H1 (cell line): ENCODE measurements around the gene PRSS36. TPM values are rescaled to one million over a fixed set of nuclear protein-coding genes. Genes with fewer than 3 reads are reported as not detected.

ENCODE experiments used
- CTCF ChIA-PET: fragments of 300-600 bp; sonication (Branson Sonifier 250); formaldehyde crosslinking; loops from one replicate; lab custom pipeline; 2021; ENCODE audit not compliant: partially characterized antibody; lab: Charles Lee
- POLR2A ChIA-PET: fragments of 300-600 bp; sonication (Branson Sonifier 250); formaldehyde crosslinking; loops from one replicate; lab custom pipeline; 2021; ENCODE audit warnings: inconsistent platforms; ENCODE audit not compliant: partially characterized antibody; lab: Charles Lee
- DNase-seq, 2 experiments: peaks; one replicate each; pipeline versions ENCODE4 v3.0.0 to v3.0.0-alpha.2; 2010 to 2022; ENCODE audit warnings: low spot score in 2 of 2, low read depth in 1 of 2, mixed read lengths in 1 of 2
- FAIRE-seq: peaks from 2 replicates; lab custom pipeline; 2011; peaks lifted over from hg19 to GRCh38; lab: Jason Lieb, UNC
- H2AFZ ChIP-seq: 2 replicates; pipeline ENCODE4 v1.8.1; 2012; ENCODE audit warnings: low read length, inconsistent platforms
- H2AK5ac ChIP-seq: 2 replicates; pipeline ENCODE4 v1.6.1; 2013; ENCODE audit warnings: low read depth, low read length
- H2BK120ac ChIP-seq: replicated peaks from 2 replicates; pipeline ENCODE3; 2013; ENCODE audit warnings: low read depth, low read length, inconsistent platforms
- H2BK12ac ChIP-seq: 2 replicates; pipeline ENCODE4 v1.6.1; 2013; ENCODE audit warnings: low read depth, low read length
- H2BK15ac ChIP-seq: 2 replicates; pipeline ENCODE4 v1.6.1; 2013; ENCODE audit warnings: low read length
- H2BK20ac ChIP-seq: 2 replicates; pipeline ENCODE4 v1.6.1; 2013; ENCODE audit warnings: low read length
- H2BK5ac ChIP-seq: 2 replicates; pipeline ENCODE4 v1.6.1; 2013; ENCODE audit warnings: low read depth, low read length
- H3K14ac ChIP-seq: 2 replicates; pipeline ENCODE4 v1.6.1; 2013; ENCODE audit warnings: inconsistent platforms; ENCODE audit not compliant: insufficient read length
- H3K18ac ChIP-seq: 2 replicates; pipeline ENCODE4 v1.6.1; 2013; ENCODE audit warnings: low read length; ENCODE audit errors: extremely low read depth
- H3K23ac ChIP-seq: 2 replicates; pipeline ENCODE4 v1.6.1; 2013; ENCODE audit warnings: inconsistent platforms; ENCODE audit not compliant: insufficient read length
- H3K23me2 ChIP-seq: 2 replicates; pipeline ENCODE4 v1.6.1; 2013; ENCODE audit warnings: low read depth, low read length
- H3K27ac ChIP-seq: 2 replicates; pipeline ENCODE4 v1.6.1; 2011; ENCODE audit warnings: low read depth, low read length, inconsistent platforms
- H3K27me3 ChIP-seq, 4 experiments: replicated peaks in 1 of 4; 1 replicate in 1 of 4; 2 replicates in 3 of 4; pipeline versions ENCODE4 v1.6.1 to v1.8.1; 2011 to 2013; ENCODE audit warnings: low read length in 3 of 4, mild to moderate bottlenecking in 3 of 4, inconsistent platforms in 2 of 4, mixed read lengths in 2 of 4, moderate library complexity in 1 of 4; ENCODE audit not compliant: control insufficient read depth in 3 of 4, insufficient read depth in 3 of 4; ENCODE audit errors: extremely low read depth in 1 of 4
- H3K36me3 ChIP-seq, 4 experiments: 2 replicates each; pipeline versions ENCODE4 v1.6.1 to v1.8.1; 2011 to 2013; ENCODE audit warnings: mild to moderate bottlenecking in 4 of 4, low read length in 3 of 4, moderate library complexity in 2 of 4, control low read depth in 1 of 4, inconsistent platforms in 1 of 4; ENCODE audit not compliant: insufficient read depth in 4 of 4, control insufficient read depth in 2 of 4
- H3K4ac ChIP-seq: replicated peaks from 2 replicates; pipeline ENCODE3; 2013; ENCODE audit warnings: low read length, low read depth, mixed read lengths, inconsistent platforms; ENCODE audit not compliant: insufficient read length
- H3K4me1 ChIP-seq, 4 experiments: replicated peaks in 1 of 4; 1 replicate in 1 of 4; 2 replicates in 3 of 4; pipeline versions ENCODE4 v1.6.1 to v1.8.1; 2011 to 2013; ENCODE audit warnings: low read length in 3 of 4, inconsistent platforms in 2 of 4, mixed read lengths in 1 of 4; ENCODE audit not compliant: insufficient read depth in 4 of 4, control insufficient read depth in 3 of 4
- H3K4me2 ChIP-seq, 2 experiments: 2 replicates each; pipeline versions ENCODE4 v1.6.1 to v1.8.1; 2011 to 2013; ENCODE audit warnings: low read depth in 2 of 2, low read length in 2 of 2, control low read depth in 1 of 2, inconsistent platforms in 1 of 2, mild to moderate bottlenecking in 1 of 2; ENCODE audit not compliant: insufficient read depth in 1 of 2
- H3K4me3 ChIP-seq, 4 experiments: fragments of 200-600, 300-600 bp in 1 of 4; sonication (generic), shearing (Covaris generic), sonication (Bioruptor Twin) in 1 of 4; 2 replicates each; pipeline versions ENCODE4 v1.5.1 to v1.8.1; 2011 to 2016; ENCODE audit warnings: low read length in 4 of 4, low read depth in 3 of 4, control low read depth in 2 of 4, inconsistent platforms in 2 of 4, mild to moderate bottlenecking in 2 of 4, mixed read lengths in 1 of 4, moderate library complexity in 1 of 4; ENCODE audit not compliant: insufficient read depth in 2 of 4; ENCODE audit errors: extremely low read depth in 1 of 4
- H3K56ac ChIP-seq: replicated peaks from 2 replicates; pipeline ENCODE3; 2013; ENCODE audit warnings: low read depth, mild to moderate bottlenecking, mixed read lengths, low read length, inconsistent platforms; ENCODE audit not compliant: insufficient read length
- H3K79me1 ChIP-seq: 2 replicates; pipeline ENCODE4 v1.6.1; 2013; ENCODE audit warnings: low read depth, low read length, control low read depth
- H3K79me2 ChIP-seq, 2 experiments: 2 replicates each; pipeline versions ENCODE4 v1.6.1 to v1.8.1; 2012 to 2013; ENCODE audit warnings: low read length in 2 of 2, mild to moderate bottlenecking in 2 of 2, inconsistent platforms in 1 of 2; ENCODE audit not compliant: insufficient read depth in 2 of 2, control insufficient read depth in 1 of 2
- H3K9ac ChIP-seq, 4 experiments: replicated peaks in 1 of 4; 1 replicate in 1 of 4; 2 replicates in 3 of 4; pipeline versions ENCODE4 v1.6.1 to v1.8.1; 2011 to 2013; ENCODE audit warnings: low read depth in 3 of 4, low read length in 3 of 4, control low read depth in 2 of 4, mild to moderate bottlenecking in 2 of 4, moderate library complexity in 2 of 4, inconsistent platforms in 1 of 4; ENCODE audit errors: extremely low read depth in 1 of 4
- H3K9me3 ChIP-seq, 2 experiments: 2 replicates each; pipeline versions ENCODE4 v1.6.1 to v1.8.1; 2012 to 2013; ENCODE audit warnings: mild to moderate bottlenecking in 2 of 2, moderate library complexity in 2 of 2, control low read depth in 1 of 2, inconsistent platforms in 1 of 2, low read depth in 1 of 2, low read length in 1 of 2, mixed read lengths in 1 of 2; ENCODE audit not compliant: insufficient read depth in 2 of 2
- H4K20me1 ChIP-seq, 2 experiments: replicated peaks in 1 of 2; 2 replicates each; pipeline versions ENCODE3 to v1.8.1; 2011 to 2013; ENCODE audit warnings: inconsistent platforms in 2 of 2, low read length in 2 of 2, mild to moderate bottlenecking in 1 of 2; ENCODE audit not compliant: insufficient read depth in 2 of 2, control insufficient read depth in 1 of 2
- H4K5ac ChIP-seq: 2 replicates; pipeline ENCODE4 v1.6.1; 2013; ENCODE audit warnings: low read length, low read depth, mixed read lengths, inconsistent platforms; ENCODE audit not compliant: insufficient read length
- H4K8ac ChIP-seq: 2 replicates; pipeline ENCODE4 v1.8.0; 2013; ENCODE audit warnings: mild to moderate bottlenecking, moderate library complexity, low read length, inconsistent platforms; ENCODE audit not compliant: insufficient read depth; ENCODE audit errors: extremely low read depth
- H4K91ac ChIP-seq: replicated peaks from 2 replicates; pipeline ENCODE3; 2013; ENCODE audit warnings: low read length, mixed read lengths, inconsistent platforms; ENCODE audit not compliant: insufficient read length
- CTBP2 ChIP-seq: IDR thresholded peaks from 2 replicates; pipeline ENCODE4 v1.7.0; 2011; ENCODE audit warnings: borderline replicate concordance, mild to moderate bottlenecking, moderate library complexity, mixed read lengths, low read length; ENCODE audit not compliant: insufficient read depth, insufficient read length
- FOSL1 ChIP-seq: IDR thresholded peaks from 2 replicates; pipeline ENCODE4 v1.6.1; 2011; ENCODE audit warnings: mild to moderate bottlenecking, low read depth, low read length, moderate library complexity; ENCODE audit not compliant: insufficient read depth
- JUN ChIP-seq: IDR thresholded peaks from 2 replicates; pipeline ENCODE4 v1.6.1; 2011; ENCODE audit warnings: low read depth, mild to moderate bottlenecking, improper control_type of control experiment, low read length
- KDM1A ChIP-seq: fragments of 200-600, 300-600 bp; sonication (generic); IDR thresholded peaks from 2 replicates; pipeline ENCODE4 v1.7.1; 2016; ENCODE audit warnings: mild to moderate bottlenecking, low read length, borderline replicate concordance
- RFX5 ChIP-seq: IDR thresholded peaks from 2 replicates; pipeline ENCODE4 v1.6.1; 2011; ENCODE audit warnings: low read depth, low read length, improper control_type of control experiment, borderline replicate concordance
- RNF2 ChIP-seq: fragments of 200-900, 300-1000 bp; sonication (generic); IDR thresholded peaks from 2 replicates; pipeline ENCODE4 v1.7.1; 2016; ENCODE audit warnings: borderline replicate concordance, low read depth, mild to moderate bottlenecking, antibody characterized with exemption, low read length; ENCODE audit not compliant: poor library complexity, severe bottlenecking; ENCODE audit errors: missing control alignments
- SAP30 ChIP-seq: fragments of 300-600 bp; sonication (generic); IDR thresholded peaks from 2 replicates; pipeline ENCODE4 v1.7.1; 2012; ENCODE audit warnings: low read length, moderate library complexity, mild to moderate bottlenecking, inconsistent platforms; ENCODE audit not compliant: insufficient read depth, insufficient replicate concordance
- ZNF274 ChIP-seq: IDR thresholded peaks from 2 replicates; pipeline ENCODE4 v1.7.0; 2012; ENCODE audit warnings: low read length, borderline replicate concordance; ENCODE audit errors: extremely low read depth
- WGBS, 2 experiments: shearing (Covaris generic) in 1 of 2; methylation state at CpG; one replicate each; pipeline versions ENCODE4 v1.1.6 to v1.1.7; 2013 to 2015; ENCODE audit warnings: low lambda C conversion rate in 2 of 2, mixed read lengths in 2 of 2, inconsistent platforms in 1 of 2, low coverage in 1 of 2, missing lambda C conversion rate in 1 of 2; ENCODE audit not compliant: insufficient replicate concordance in 2 of 2, insufficient coverage in 1 of 2, insufficient read length in 1 of 2; ENCODE audit errors: extremely low coverage in 1 of 2, missing lambda C conversion rate in 1 of 2; 5-methylcytosine and 5-hydroxymethylcytosine counted together
- polyA plus RNA-seq, 7 experiments: library from polyadenylated mRNA; depleted of rRNA in 3 of 7; stranded (reverse) in 5 of 7; unstranded in 2 of 7; fragments of >200 nt in 5 of 7; fragments of 200-250 nt in 2 of 7; gene quantifications; 1 replicate in 5 of 7; 2 replicates in 1 of 7; 4 replicates in 1 of 7; pipeline versions ENCODE4 v1.2.1 to v1.2.3, GENCODE V29; 2011 to 2013; ENCODE audit warnings: missing spikeins in 2 of 7, mixed read lengths in 2 of 7
- total RNA-seq: library from RNA; stranded (reverse); fragmentation: NEBNext Ultra II Directional; extraction: Animal tissue kit (Norgen Biotek cat#: 25700); gene quantifications from 2 replicates; pipeline ENCODE4 v1.2.1, GENCODE V29; 2021

PRSS36 gene
- total and polyA plus RNA-seq, 2 of the 8 experiments (the other 6 are each of a cell fraction or from before 2014, with no cell fraction given), result 1.3 to 1.9 TPM

GRCh38 chr16:31138621-31139578, 11.0 kb downstream of the PRSS36 start:
- Histone ChIP-seq H3K4ac (no peak overlapping the region), H2BK5ac (peak overlapping the region; percentile 71; the same call in 1 of the 2 replicates), H3K9me3 (no peaks in the 10 kb centered on the region), H3K23me2 (peaks cover 20% of the 10 kb centered on the region), H3K4me2 (peak overlapping the region; percentile 4 to 37; a peak in 3 of 4 replicates), H3K9ac (no peak overlapping the region), H4K20me1 (peaks cover under 1 to 4% of the 10 kb centered on the region in 2 experiments), H3K27ac (0 out of 2 replicates have a peak overlapping the region, but pooled peaks have one; percentile 31), H3K4me1 (peaks cover 5 to 39% (median 30%) of the 10 kb centered on the region in 4 experiments), H3K18ac (peak overlapping the region; percentile 72), H3K27me3 (peaks cover 1 to 13% (median 9%) of the 10 kb centered on the region in 4 experiments; a peak in 5 of 7 replicates), H2AFZ (no peak overlapping the region), H2BK120ac (peak overlapping the region; percentile 5), H2BK20ac (peak overlapping the region; percentile 38; the same call in 1 of the 2 replicates), H2AK5ac (peak overlapping the region; percentile 76; the same call in 1 of the 2 replicates), H3K79me1 (peaks cover 4% of the 10 kb centered on the region), H4K5ac (peak overlapping the region; percentile 56), H3K23ac (no peak overlapping the region), H2BK15ac (peak overlapping the region; percentile 36), H2BK12ac (peak overlapping the region; percentile 78; the same call in 1 of the 2 replicates), H4K8ac (peak overlapping the region; percentile 64; the same call in 1 of the 2 replicates), H3K79me2 (peaks cover 0 to 6% of the 10 kb centered on the region in 2 experiments; a peak in 1 of 4 replicates), H3K56ac (no peak overlapping the region), H3K36me3 (peaks cover 0 to 1% (median 0%) of the 10 kb centered on the region in 4 experiments; a peak in 1 of 8 replicates), H3K4me3 (no peak overlapping the region; a peak in 1 of 8 replicates), H3K14ac (no peak overlapping the region), H4K91ac (peak overlapping the region; percentile 95)
- no peak for FAIRE-seq
- WGBS, 2 experiments, result 58% methylated on average over 25 of the region's 27 CpGs; no CpG with 5 or more reads in 1 of the 2 experiments
- POLR2A ChIA-PET, result interaction anchor here (0.6 to 34.9 kb wide), 8 partner anchors 9 to 197 kb away, joined by 3 to 713 read pairs (median 6); partner anchors contain the start of genes BCKDK, FUS, KAT8 and PRSS8
- peak in 1 of 2 experiments; percentile 70 for DNase-seq
- CTCF ChIA-PET, result interaction anchor here (0.7 to 8.1 kb wide), 8 partner anchors 10 to 185 kb away, joined by 3 to 56 read pairs (median 3); no protein-coding TSS in a partner anchor
- TF ChIP-seq RNF2 (no peak), SAP30 (no peak), KDM1A (no peak; the same call in 1 of the 2 replicates), JUN (no peak), RFX5 (no peak), FOSL1 (no peak), ZNF274 (no peak), CTBP2 (no peak)
